ENCODE results near the gene DEPDC1B.
"Not testable (repeated sequence)": the region's sequence is repeated elsewhere in the genome, so short reads cannot be mapped to it uniquely, and the experiment has no call there.

Gene DEPDC1B

GRCh38 chr5:60598424-60598823, 101.5 kb downstream of the DEPDC1B start:
- TF ChIP-seq CTCF (IDR thresholded peaks at IDR 0.05; ENCODE audit: borderline replicate concordance, insufficient read depth, low read depth, low read length), result no peak
- no peak overlapping the region for H3K4me3 ChIP-seq (ENCODE audit: low read depth, low read length)

- TF ChIP-seq CTCF (IDR thresholded peaks at IDR 0.05; ENCODE audit: borderline replicate concordance, insufficient read depth, low read depth, low read length), result no peak
- no peak overlapping the region for H3K4me3 ChIP-seq (ENCODE audit: low read depth, low read length)
Measured at GRCh38 chr5:60597572-60598320, 102.2 kb downstream of the DEPDC1B start.

- no peak for TF ChIP-seq CTCF (IDR thresholded peaks at IDR 0.05; ENCODE audit: borderline replicate concordance, insufficient read depth, low read depth, low read length)
- H3K4me3 ChIP-seq (ENCODE audit: low read depth, low read length), result no peak overlapping the region
Measured at GRCh38 chr5:60594715-60595477, 105.1 kb downstream of the DEPDC1B start.

- no peak for TF ChIP-seq CTCF (IDR thresholded peaks at IDR 0.05; ENCODE audit: borderline replicate concordance, insufficient read depth, low read depth, low read length)
- no peak overlapping the region for H3K4me3 ChIP-seq (ENCODE audit: low read depth, low read length)
Measured at GRCh38 chr5:60590172-60590571, 109.8 kb downstream of the DEPDC1B start.

GRCh38 chr5:60587312-60587711, 112.7 kb downstream of the DEPDC1B start:
- H3K4me3 ChIP-seq (ENCODE audit: low read depth, low read length), result not testable (repeated sequence)

- no peak overlapping the region for H3K4me3 ChIP-seq (ENCODE audit: low read depth, low read length)
- TF ChIP-seq CTCF (IDR thresholded peaks at IDR 0.05; ENCODE audit: borderline replicate concordance, insufficient read depth, low read depth, low read length), result peak; percentile 23; the same call in 1 of the 2 replicates
Measured at GRCh38 chr5:60586307-60586901, 113.6 kb downstream of the DEPDC1B start.

GRCh38 chr5:60585618-60586017, 114.3 kb downstream of the DEPDC1B start:
- no peak for TF ChIP-seq CTCF (IDR thresholded peaks at IDR 0.05; ENCODE audit: borderline replicate concordance, insufficient read depth, low read depth, low read length)

More at GRCh38 chr5:60585618-60586017, 114.3 kb downstream of the DEPDC1B start:
- H3K4me3 ChIP-seq (ENCODE audit: low read depth, low read length), result no peak overlapping the region
